Measurements from ENCODE around the gene DZIP1L.

DZIP1L gene

DNA sequence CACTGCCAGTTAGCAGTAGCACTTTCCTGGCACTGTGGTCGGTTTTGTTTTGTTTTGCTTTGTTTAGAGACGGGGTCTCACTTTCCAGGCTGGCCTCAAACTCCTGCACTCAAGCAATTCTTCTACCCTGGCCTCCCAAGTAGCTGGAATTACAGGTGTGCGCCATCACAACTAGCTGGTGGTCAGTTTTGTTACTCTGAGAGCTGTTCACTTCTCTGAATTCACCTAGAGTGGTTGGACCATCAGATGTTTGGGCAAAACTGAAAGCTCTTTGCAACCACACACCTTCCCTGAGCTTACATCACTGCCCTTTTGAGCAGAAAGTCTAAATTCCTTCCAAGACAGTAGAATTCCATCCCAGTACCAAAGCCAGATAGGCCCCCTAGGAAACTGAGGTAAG, 82.8 kb downstream of the DZIP1L start:
- no peak for DNase-seq

DNA sequence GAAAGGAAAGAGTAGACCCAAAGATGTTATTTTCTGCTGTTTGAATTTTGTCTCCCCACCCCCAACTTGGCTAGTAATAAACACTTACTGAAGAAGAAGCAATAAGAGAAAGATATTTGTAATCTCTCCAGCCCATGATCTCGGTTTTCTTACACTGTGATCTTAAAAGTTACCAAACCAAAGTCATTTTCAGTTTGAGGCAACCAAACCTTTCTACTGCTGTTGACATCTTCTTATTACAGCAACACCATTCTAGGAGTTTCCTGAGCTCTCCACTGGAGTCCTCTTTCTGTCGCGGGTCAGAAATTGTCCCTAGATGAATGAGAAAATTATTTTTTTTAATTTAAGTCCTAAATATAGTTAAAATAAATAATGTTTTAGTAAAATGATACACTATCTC, 83.9 kb downstream of the DZIP1L start:
- DNase-seq = no peak

DNA sequence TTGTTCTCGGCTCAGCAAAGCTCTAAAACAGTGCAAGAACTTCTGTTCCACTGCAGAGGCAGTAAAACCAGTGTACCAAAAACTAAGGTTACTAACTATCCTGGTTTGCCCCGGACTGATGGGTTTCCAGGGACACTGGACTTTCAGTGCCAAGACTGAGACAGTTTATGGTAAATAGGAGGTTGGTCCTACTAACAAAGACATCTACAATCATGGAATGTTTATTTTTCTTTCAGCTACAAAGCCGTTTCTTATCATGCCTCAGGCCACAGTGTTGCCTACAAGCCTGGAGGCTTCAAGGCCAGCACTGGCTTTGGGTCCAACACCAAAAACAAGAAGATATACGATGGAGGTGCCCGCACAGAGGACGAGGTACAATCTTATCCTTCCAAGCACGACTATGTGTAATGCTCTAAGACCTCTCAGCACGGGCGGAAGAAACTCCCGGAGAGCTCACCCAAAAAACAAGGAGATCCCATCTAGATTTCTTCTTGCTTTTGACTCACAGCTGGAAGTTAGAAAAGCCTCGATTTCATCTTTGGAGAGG, 84.6 kb downstream of the DZIP1L start:
- no peak for DNase-seq

DNA sequence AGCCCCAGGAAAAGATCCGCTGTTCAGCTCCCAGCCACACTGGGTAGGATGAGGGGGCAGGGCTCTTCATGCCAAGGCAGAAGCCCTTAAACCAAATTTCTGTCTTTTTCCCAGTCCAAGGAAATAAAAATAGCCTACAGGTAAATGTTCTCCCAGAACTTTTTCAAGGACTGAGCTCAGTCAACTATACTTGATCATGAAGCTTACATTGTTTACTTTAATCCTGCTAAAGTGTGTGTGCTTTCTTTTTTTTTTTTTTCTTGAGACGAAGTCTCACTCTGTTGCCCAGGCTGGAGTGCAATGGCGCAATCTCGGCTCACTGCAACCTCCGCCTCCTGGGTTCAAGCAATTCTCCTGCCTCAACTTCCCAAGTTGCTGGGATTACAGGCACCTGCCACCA, 87.6 kb downstream of the DZIP1L start:
- DNase-seq = no peak

DNA sequence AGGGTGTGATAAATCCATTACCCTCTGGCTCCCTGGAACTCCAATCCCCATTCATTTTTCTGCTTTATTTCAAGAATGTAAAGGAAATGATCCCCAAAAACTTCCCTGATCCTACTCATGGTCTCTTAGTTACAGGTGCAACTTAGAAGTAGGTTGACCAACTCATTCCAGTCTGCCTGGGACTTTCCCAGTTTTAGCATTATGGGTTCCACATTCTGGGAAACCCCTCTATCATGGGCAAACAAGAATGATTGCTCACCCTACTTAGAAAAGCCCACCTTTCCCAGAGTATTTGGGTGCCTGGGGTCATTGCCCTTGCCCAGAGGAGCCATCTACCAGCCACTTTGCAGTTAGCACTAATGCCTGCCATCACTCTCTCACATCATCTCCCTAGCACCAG, 89.9 kb downstream of the DZIP1L start:
- DNase-seq = no peak

DNA sequence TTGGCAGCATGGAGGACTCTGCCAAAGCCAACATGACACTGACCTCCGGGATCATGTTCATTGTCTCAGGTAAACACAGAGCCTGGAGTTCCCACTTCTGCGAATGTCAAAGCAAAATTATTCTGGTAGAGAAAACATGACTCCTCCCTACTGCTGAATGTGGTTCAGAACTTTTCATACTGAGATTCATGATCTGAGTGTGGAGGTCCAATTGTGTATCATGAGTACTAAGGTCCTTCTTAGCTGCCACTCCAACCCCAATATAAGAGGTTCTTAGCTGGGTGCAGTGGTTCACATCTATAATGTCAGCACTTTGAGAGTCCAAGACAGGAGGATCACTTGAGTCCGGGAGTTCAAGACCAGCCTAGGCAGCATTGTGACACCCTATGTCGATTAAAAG, 91.7 kb downstream of the DZIP1L start:
- no peak for DNase-seq

DNA sequence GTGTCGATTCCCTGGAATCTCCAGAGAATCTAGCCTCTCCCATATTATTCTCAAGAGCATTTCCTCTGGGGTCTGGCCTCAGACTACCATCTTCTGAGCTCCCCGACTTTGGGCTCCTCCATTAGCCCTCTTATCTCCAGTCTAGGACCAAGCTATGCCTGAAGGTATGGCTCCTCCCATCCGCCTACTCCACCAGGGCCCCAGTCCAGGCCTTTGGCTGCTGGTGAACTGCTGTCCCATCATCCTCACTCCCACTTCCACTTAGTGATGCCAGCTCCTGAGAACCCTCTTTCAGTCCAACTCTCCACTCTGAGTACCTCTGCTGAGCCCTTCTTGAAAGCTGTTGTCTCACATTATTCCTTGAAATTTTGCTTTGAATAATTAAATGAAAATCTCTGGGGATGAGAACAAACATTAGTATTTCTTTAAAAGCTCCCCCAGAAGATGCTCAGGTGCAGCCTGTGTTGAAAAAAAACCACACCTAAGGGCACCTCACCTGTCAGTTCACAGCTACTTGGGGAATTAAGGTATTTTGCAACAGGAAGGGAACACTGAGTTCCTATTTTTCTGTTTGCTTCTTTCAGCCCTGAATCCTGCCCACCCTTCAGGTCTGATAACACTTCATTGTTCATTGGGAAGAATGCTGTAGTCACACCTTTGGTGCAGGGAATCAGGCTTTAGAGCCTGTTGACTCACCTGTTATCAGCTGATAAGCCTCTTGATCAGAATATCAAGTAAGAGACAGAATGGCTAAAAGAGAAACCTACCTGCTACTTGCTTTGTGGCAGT, 95.9 kb downstream of the DZIP1L start:
- no peak for DNase-seq

DNA sequence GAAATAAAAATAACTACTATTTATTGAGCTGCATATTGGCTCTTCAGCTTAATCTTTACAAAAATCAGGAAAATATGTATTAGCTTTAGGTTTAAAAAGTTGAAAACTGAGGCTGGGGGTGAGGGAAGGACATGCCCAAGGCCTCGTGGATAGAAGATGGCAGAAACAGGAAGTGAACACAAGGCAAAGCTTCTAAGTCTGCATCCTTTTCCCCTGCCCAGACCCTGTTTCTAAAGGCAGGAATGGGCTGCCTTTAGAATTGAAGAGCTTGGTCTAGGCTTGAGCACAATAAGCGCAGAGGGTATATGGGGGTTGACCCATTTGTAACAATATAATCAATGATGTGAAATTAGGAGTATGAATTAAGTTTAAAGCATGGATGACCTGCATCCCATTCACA, 99.3 kb downstream of the DZIP1L start:
- DNase-seq = no peak

DNA sequence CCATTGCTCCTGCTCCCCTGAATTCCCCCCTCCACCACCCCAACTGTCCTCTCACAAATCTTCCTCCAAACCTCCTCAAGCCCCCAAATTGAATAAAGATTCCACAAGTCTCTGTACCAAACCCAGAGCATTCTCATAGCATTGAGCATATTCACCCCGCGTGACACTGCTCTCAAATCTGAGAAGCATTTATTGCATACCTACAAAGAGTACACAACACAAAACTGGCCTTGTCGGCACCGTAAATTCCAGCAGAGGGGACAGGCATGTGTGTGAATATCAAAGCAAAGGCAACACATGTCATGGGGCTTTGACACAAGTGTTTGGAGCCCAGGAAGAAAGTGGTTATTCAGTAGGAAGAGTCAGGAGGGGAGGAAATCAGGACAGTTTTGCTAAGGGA, 102.9 kb downstream of the DZIP1L start:
- no peak for DNase-seq

Measured in SHP77 treated with DMSO at 0.1 percent for 48 hours (cell line).